ENCODE measurements around the gene PLA2G6. TPM values are rescaled to one million over a fixed set of nuclear protein-coding genes. Genes with fewer than 3 reads are reported as not detected.

PLA2G6 gene
- total RNA-seq, 4 donors from 2014 or later, result 46.0 to 88.4 (median 64.8) TPM

DNA sequence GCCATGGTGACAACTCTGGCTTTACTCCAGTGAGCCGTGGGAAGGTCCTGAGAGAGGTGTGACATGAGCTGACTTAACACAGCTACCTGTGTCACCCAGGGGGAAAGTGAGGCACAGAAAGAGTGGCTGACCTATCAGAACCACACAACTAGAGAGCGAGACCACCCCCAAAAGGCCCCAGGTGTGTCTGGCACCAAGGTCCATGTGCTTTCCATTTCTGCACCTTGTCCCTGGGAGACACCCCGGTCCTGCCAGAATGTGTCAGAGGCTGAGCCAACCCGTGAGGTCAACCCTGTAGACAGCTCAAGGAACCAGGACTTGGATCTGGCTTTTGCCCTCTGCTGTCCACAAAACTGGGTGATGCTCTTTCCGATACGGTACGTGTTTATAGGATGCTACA lies 29.9 kb upstream of the PLA2G6 start:
- no peak for TF ChIP-seq POLR2A (IDR thresholded peaks at IDR 0.05)
- TF ChIP-seq, protein P1, sequence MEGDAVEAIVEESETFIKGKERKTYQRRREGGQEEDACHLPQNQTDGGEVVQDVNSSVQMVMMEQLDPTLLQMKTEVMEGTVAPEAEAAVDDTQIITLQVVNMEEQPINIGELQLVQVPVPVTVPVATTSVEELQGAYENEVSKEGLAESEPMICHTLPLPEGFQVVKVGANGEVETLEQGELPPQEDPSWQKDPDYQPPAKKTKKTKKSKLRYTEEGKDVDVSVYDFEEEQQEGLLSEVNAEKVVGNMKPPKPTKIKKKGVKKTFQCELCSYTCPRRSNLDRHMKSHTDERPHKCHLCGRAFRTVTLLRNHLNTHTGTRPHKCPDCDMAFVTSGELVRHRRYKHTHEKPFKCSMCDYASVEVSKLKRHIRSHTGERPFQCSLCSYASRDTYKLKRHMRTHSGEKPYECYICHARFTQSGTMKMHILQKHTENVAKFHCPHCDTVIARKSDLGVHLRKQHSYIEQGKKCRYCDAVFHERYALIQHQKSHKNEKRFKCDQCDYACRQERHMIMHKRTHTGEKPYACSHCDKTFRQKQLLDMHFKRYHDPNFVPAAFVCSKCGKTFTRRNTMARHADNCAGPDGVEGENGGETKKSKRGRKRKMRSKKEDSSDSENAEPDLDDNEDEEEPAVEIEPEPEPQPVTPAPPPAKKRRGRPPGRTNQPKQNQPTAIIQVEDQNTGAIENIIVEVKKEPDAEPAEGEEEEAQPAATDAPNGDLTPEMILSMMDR (IDR thresholded peaks at IDR 0.05), result no peak
- 93 to 98% methylated on average over 7 of the region's 7 CpGs for WGBS, 2 donors
- no peak overlapping the region for H3K4me3 ChIP-seq (ENCODE audit: low read depth, poor library complexity, severe bottlenecking)
- no peak for DNase-seq (ENCODE audit: low spot score in 2 of 2)
- intact Hi-C loops (cut with DNase I; ENCODE audit: low total_unique reads), result loop anchor here (10.0 kb wide), 1 partner anchor 97 kb away; the partner anchor contains the start of gene BAIAP2L2

DNA sequence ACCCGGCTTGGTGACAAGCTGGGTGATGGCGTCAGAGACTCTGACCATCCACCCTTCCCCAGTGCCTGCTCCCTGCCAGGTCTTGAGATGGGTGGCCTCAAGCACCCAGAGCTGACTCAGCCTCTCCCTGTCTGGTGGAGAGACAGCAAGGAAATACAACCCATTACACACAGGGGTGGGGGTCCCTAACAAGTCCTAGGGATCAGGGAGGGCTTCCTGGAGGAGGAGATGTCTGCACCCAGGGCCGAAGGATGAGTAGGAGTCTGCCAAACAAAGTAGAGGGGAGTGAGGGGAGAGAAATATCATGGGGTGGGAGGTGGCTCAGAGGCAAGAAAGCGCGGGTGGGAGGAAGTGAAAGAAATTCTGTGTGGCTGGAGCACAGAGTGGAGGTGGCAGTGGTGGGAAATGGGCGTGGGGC lies 26.9 kb upstream of the PLA2G6 start:
- no peak for TF ChIP-seq POLR2A (IDR thresholded peaks at IDR 0.05)
- TF ChIP-seq, protein P1 (IDR thresholded peaks at IDR 0.05), result no peak
- H3K4me3 ChIP-seq (ENCODE audit: low read depth, poor library complexity, severe bottlenecking), result no peak overlapping the region
- intact Hi-C loops (cut with DNase I; ENCODE audit: low total_unique reads), result no loop called here
- no peak for DNase-seq (ENCODE audit: low spot score in 2 of 2)
- WGBS, 2 donors, result 77 to 92% methylated on average over 5 of the region's 6 CpGs

DNA sequence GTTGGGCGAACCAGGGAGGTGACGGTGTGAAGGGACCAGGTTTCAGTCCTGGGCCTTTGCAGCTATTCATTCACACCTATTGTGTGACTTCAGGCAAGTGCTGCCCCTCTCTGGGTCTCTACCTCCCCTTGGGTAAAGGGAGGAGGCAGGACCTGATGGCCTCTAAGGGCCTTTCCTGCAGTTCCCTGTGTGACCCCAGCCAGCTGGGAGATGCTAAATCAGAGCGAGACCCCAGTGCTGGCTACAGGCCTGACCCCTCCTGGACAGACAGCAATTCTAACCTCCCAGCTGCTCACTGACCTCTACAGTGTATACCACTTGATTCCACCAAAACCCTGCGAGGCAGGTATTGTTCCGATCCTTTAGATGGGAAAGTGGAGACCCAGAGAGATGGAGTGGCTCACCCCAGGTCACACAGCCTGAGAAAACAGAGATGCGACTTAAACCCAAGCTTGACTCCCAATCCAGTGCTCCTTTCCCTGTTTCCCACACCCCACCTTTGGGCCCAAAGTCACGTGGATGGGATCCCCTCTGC lies 26.3 kb upstream of the PLA2G6 start:
- TF ChIP-seq POLR2A (IDR thresholded peaks at IDR 0.05), result no peak
- TF ChIP-seq, protein P1 (IDR thresholded peaks at IDR 0.05), result no peak
- 94% methylated on average over 7 of the region's 7 CpGs for WGBS, 2 donors
- no peak overlapping the region for H3K4me3 ChIP-seq (ENCODE audit: low read depth, poor library complexity, severe bottlenecking)
- DNase-seq (ENCODE audit: low spot score in 2 of 2), result no peak
- intact Hi-C loops (cut with DNase I; ENCODE audit: low total_unique reads), result no loop called here

DNA sequence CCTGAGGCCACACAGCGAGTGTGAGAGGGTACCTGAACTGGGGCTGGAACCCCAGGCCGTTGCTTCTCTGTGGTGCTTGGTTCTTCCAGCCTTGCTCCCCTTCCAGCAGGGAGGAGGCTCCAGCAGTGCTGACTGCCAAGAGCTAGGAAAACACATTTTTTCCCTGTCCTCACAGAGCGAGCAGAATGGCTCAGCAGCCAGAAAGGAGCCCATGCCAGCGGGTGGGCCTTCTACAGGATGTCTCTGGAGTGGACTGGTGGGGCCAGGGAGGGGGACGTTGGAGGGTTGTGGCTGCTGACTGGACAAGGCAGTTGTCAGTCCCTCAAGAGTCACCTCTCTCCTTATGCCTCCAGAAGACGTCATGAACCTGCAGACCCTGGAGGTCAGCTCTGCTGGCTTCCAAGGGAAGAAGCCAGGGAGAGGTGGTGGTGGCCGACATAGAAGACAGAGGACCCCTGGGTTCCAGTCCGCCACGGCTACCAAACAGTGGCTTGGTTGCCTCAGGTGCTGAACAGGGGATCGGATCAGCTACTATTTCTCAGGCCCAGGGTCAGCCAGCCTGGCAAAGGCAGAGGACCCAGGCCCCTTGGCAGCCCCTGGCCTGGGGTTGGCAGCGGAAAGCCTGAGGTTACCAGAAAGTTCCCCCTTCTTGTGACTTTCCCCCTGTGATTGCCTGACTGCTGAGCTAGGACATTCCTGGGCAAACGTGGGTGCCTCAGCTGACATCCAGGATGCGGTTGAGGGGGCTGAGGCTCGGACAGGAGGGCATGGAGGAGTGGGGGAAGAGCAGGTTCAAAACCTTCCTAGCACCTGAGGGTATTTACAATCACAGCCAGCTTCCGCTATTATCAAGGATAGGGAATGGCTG lies 23.9 kb upstream of the PLA2G6 start:
- no peak overlapping the region for H3K4me3 ChIP-seq (ENCODE audit: low read depth, poor library complexity, severe bottlenecking)
- peak; percentile 72 to 95 for DNase-seq (ENCODE audit: low spot score in 2 of 2)
- no peak for TF ChIP-seq POLR2A (IDR thresholded peaks at IDR 0.05)
- TF ChIP-seq, protein P1 (IDR thresholded peaks at IDR 0.05), result no peak
- WGBS, 2 donors, result 66 to 69% methylated on average over 15 of the region's 15 CpGs
- intact Hi-C loops (cut with DNase I; ENCODE audit: low total_unique reads), result no loop called here

DNA sequence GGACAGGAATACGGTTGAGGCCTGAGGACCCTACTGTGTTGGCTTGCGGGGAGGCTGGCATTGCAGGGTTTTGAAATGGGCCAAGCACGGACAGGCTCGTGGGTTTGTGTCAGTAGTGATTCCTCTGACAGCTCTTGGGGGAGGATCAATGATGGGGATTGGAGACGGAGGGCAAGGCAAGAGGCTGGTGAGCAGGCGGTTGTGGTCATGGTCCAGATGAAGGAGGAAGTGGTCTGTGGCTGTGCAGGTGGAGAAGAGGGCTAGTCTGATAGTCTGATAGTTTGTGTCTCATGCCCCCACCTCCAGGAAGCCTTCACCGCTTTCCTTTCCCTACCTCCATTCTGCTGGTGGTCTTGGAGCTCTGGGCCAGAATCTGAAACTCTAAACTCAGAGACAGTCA lies 23.2 kb upstream of the PLA2G6 start:
- no peak for TF ChIP-seq POLR2A (IDR thresholded peaks at IDR 0.05)
- TF ChIP-seq, protein P1 (IDR thresholded peaks at IDR 0.05), result no peak
- intact Hi-C loops (cut with DNase I; ENCODE audit: low total_unique reads), result no loop called here
- 65 to 77% methylated on average over 7 of the region's 7 CpGs for WGBS, 2 donors
- H3K4me3 ChIP-seq (ENCODE audit: low read depth, poor library complexity, severe bottlenecking), result no peak overlapping the region
- DNase-seq (ENCODE audit: low spot score in 2 of 2), result no peak

Measured in lower leg skin (tissue), 4 donors.